ENCODE data around the gene VPS50.
A peak's percentile ranks its signal among the peaks of the same experiment; 100 is the strongest.

VPS50 gene

GRCh38 chr7:93219868-93220267 lies 12.3 kb upstream of the VPS50 start:
- in situ Hi-C loops (cut with MboI; ENCODE audit: low sequenced_read_pairs, unreplicated experiment), result no loop called here
- no peak for TF ChIP-seq CTCF (IDR thresholded peaks at IDR 0.05; ENCODE audit: borderline replicate concordance, control extremely low read depth, extremely low read depth, insufficient read depth, missing control alignments)
- no peak for DNase-seq (ENCODE audit: low spot score)

- in situ Hi-C loops (cut with MboI; ENCODE audit: low sequenced_read_pairs, unreplicated experiment), result no loop called here
- DNase-seq (ENCODE audit: low spot score), result no peak
- TF ChIP-seq CTCF (IDR thresholded peaks at IDR 0.05; ENCODE audit: borderline replicate concordance, control extremely low read depth, extremely low read depth, insufficient read depth, missing control alignments), result no peak
These were observed 5.9 kb upstream of the VPS50 start, which contains the start of gene HEPACAM2 for GRCh38 chr7:93226310-93226709. Gene HEPACAM2 (minus strand): TSS chr7:93226469.

GRCh38 chr7:93228302-93228701 lies 3.9 kb upstream of the VPS50 start:
- in situ Hi-C loops (cut with MboI; ENCODE audit: low sequenced_read_pairs, unreplicated experiment), result no loop called here
- peak; percentile 29 for DNase-seq (ENCODE audit: low spot score)
- peak; percentile 65 for TF ChIP-seq CTCF (IDR thresholded peaks at IDR 0.05; ENCODE audit: borderline replicate concordance, control extremely low read depth, extremely low read depth, insufficient read depth, missing control alignments)

GRCh38 chr7:93231259-93231658 lies 907 bp upstream of the VPS50 start:
- no peak for TF ChIP-seq CTCF (IDR thresholded peaks at IDR 0.05; ENCODE audit: borderline replicate concordance, control extremely low read depth, extremely low read depth, insufficient read depth, missing control alignments)
- in situ Hi-C loops (cut with MboI; ENCODE audit: low sequenced_read_pairs, unreplicated experiment), result no loop called here
- no peak for DNase-seq (ENCODE audit: low spot score)

- TF ChIP-seq CTCF (IDR thresholded peaks at IDR 0.05; ENCODE audit: borderline replicate concordance, control extremely low read depth, extremely low read depth, insufficient read depth, missing control alignments), result no peak
- in situ Hi-C loops (cut with MboI; ENCODE audit: low sequenced_read_pairs, unreplicated experiment), result no loop called here
- no peak for DNase-seq (ENCODE audit: low spot score)
These were observed 480 bp downstream of the VPS50 start for GRCh38 chr7:93232673-93233018.

GRCh38 chr7:93235541-93235940 lies 3.4 kb downstream of the VPS50 start:
- TF ChIP-seq CTCF (IDR thresholded peaks at IDR 0.05; ENCODE audit: borderline replicate concordance, control extremely low read depth, extremely low read depth, insufficient read depth, missing control alignments), result no peak
- in situ Hi-C loops (cut with MboI; ENCODE audit: low sequenced_read_pairs, unreplicated experiment), result no loop called here
- no peak for DNase-seq (ENCODE audit: low spot score)

GRCh38 chr7:93238131-93238530 lies 6.0 kb downstream of the VPS50 start:
- TF ChIP-seq CTCF (IDR thresholded peaks at IDR 0.05; ENCODE audit: borderline replicate concordance, control extremely low read depth, extremely low read depth, insufficient read depth, missing control alignments), result no peak
- no peak for DNase-seq (ENCODE audit: low spot score)
- in situ Hi-C loops (cut with MboI; ENCODE audit: low sequenced_read_pairs, unreplicated experiment), result no loop called here
